ENCODE measurements around the gene ESM1. TPM values are rescaled to one million over a fixed set of nuclear protein-coding genes. Genes with fewer than 3 reads are reported as not detected.

The ESM1 gene
- total and polyA plus RNA-seq, 7 donors, result 0.01 to 0.13 (median 0.09) TPM; not detected in 3

- intact Hi-C loops (cut with DNase I), result no loop called here
- H3K4me1 ChIP-seq, result no peaks in the 10 kb centered on the region
- ATAC-seq (no peak), DNase-seq (no peak)
- TF ChIP-seq, protein P1, sequence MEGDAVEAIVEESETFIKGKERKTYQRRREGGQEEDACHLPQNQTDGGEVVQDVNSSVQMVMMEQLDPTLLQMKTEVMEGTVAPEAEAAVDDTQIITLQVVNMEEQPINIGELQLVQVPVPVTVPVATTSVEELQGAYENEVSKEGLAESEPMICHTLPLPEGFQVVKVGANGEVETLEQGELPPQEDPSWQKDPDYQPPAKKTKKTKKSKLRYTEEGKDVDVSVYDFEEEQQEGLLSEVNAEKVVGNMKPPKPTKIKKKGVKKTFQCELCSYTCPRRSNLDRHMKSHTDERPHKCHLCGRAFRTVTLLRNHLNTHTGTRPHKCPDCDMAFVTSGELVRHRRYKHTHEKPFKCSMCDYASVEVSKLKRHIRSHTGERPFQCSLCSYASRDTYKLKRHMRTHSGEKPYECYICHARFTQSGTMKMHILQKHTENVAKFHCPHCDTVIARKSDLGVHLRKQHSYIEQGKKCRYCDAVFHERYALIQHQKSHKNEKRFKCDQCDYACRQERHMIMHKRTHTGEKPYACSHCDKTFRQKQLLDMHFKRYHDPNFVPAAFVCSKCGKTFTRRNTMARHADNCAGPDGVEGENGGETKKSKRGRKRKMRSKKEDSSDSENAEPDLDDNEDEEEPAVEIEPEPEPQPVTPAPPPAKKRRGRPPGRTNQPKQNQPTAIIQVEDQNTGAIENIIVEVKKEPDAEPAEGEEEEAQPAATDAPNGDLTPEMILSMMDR (IDR thresholded peaks at IDR 0.05), result no peak
- no peak overlapping the region for H3K27ac ChIP-seq
- no peaks in the 10 kb centered on the region for H3K9me3 ChIP-seq
- peaks cover 0 to 8% (median 0%) of the 10 kb centered on the region in 3 donors for H3K27me3 ChIP-seq (ENCODE audit: insufficient read depth in 3 of 3, low read length in 2 of 3)
- no peaks in the 10 kb centered on the region for H3K36me3 ChIP-seq (ENCODE audit: insufficient read depth in 1 of 2, low read depth in 1 of 2)
- no peak overlapping the region for H3K4me3 ChIP-seq
- WGBS, 3 donors, result 81 to 89% (median 85%) methylated on average over 2 of the region's 2 CpGs
Observed at GRCh38 chr5:54988817-54989216, 3.4 kb upstream of the ESM1 start.

DNA sequence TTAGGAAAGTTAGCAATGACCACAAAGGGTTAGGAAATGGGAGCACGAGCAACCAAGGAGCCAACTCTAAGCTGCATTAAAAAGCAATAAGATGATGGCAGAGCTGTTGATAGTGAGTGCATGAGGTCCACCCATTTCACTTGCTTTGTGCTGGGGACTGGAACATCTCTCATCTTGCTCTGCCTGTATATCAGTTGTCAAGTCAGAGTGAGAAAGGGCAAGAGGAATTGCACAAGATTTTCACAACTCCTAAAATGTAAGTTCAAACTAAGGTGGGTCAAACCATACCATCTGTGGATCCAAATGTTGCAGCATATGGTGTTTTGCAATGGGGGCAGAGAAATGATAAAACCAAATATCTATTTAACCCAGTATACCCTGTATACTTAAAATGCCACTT is 2.8 kb upstream of the ESM1 start:
- no peak overlapping the region for H3K27ac ChIP-seq
- intact Hi-C loops (cut with DNase I), result no loop called here
- H3K27me3 ChIP-seq (ENCODE audit: insufficient read depth in 3 of 3, low read length in 2 of 3), result peaks cover 0 to 8% (median 0%) of the 10 kb centered on the region in 3 donors
- H3K36me3 ChIP-seq (ENCODE audit: insufficient read depth in 1 of 2, low read depth in 1 of 2), result no peaks in the 10 kb centered on the region
- no peaks in the 10 kb centered on the region for H3K9me3 ChIP-seq
- ATAC-seq (no peak), DNase-seq (no peak)
- TF ChIP-seq, protein P1 (IDR thresholded peaks at IDR 0.05), result no peak
- H3K4me3 ChIP-seq, result no peak overlapping the region
- WGBS, 3 donors, result 81 to 100% (median 90%) methylated on average over 1 of the region's 1 CpG
- H3K4me1 ChIP-seq, result no peaks in the 10 kb centered on the region

DNA sequence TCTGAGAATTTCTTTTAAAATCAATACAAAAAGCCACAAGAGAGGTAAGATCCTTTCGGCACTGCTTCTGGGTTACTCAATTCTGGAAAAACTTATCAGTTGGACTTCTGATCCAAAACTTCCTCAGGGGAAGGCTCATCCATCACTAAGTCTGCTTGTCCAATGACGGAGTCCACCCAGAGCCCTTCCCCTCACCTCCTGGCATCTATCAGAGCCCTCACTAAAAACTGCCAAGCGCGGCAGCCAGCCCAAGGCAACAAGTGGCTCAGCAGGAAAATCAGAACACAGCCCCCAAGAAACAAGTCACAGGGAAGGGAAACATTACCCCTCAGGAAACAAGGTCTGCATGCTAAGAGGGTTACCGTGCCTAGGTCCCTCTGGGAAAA is 869 bp upstream of the ESM1 start:
- TF ChIP-seq, protein P1 (IDR thresholded peaks at IDR 0.05), result no peak
- no peak overlapping the region for H3K27ac ChIP-seq
- H3K36me3 ChIP-seq (ENCODE audit: insufficient read depth in 1 of 2, low read depth in 1 of 2), result no peaks in the 10 kb centered on the region
- WGBS, 3 donors, result 31 to 40% (median 32%) methylated on average over 5 of the region's 5 CpGs
- ATAC-seq (no peak), DNase-seq (no peak)
- H3K4me1 ChIP-seq, result no peaks in the 10 kb centered on the region
- H3K9me3 ChIP-seq, result no peaks in the 10 kb centered on the region
- no peak overlapping the region for H3K4me3 ChIP-seq
- intact Hi-C loops (cut with DNase I), result no loop called here
- H3K27me3 ChIP-seq (ENCODE audit: insufficient read depth in 3 of 3, low read length in 2 of 3), result peaks cover 0 to 8% (median 0%) of the 10 kb centered on the region in 3 donors

GRCh38 chr5:54981928-54982327 is 3.5 kb downstream of the ESM1 start:
- DNase-seq, result no peak
- peaks cover 0 to 6% (median 0%) of the 10 kb centered on the region in 3 donors for H3K27me3 ChIP-seq (ENCODE audit: insufficient read depth in 3 of 3, low read length in 2 of 3)
- H3K27ac ChIP-seq, result no peak overlapping the region
- H3K4me3 ChIP-seq, result no peak overlapping the region
- 71 to 76% (median 74%) methylated on average over 7 of the region's 7 CpGs for WGBS, 3 donors
- TF ChIP-seq, protein P1 (IDR thresholded peaks at IDR 0.05), result no peak
- H3K36me3 ChIP-seq (ENCODE audit: insufficient read depth in 1 of 2, low read depth in 1 of 2), result no peaks in the 10 kb centered on the region
- no peaks in the 10 kb centered on the region for H3K9me3 ChIP-seq
- intact Hi-C loops (cut with DNase I), result no loop called here
- H3K4me1 ChIP-seq, result no peaks in the 10 kb centered on the region
- no peak for ATAC-seq

DNA sequence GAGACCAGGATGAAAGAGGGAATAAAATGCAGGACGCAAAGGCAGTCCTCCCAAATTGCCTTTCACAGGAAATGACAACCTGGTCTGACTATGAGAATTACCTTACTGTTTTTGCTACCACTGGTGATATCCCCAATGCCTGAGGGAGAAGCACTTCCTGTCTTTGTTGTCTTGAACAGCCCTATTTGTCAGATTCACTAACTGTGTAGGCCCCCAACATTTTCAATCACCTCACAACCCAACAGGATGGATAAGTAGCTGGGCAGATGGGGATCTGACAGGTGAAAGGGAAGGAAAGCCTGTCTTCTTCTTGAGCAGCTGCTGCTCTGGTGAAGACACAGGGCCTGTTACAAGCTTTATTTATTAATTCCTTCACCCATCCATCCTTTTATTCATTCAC is 9.7 kb downstream of the ESM1 start:
- WGBS, 3 donors, result 65 to 88% (median 74%) methylated on average over 1 of the region's 1 CpG
- no peak overlapping the region for H3K27ac ChIP-seq
- ATAC-seq, result no peak
- TF ChIP-seq, protein P1 (IDR thresholded peaks at IDR 0.05), result no peak
- no peak for DNase-seq
- no peak overlapping the region for H3K4me3 ChIP-seq
- no peaks in the 10 kb centered on the region for H3K27me3 ChIP-seq (ENCODE audit: insufficient read depth in 3 of 3, low read length in 2 of 3)
- intact Hi-C loops (cut with DNase I), result no loop called here
- H3K36me3 ChIP-seq (ENCODE audit: insufficient read depth in 1 of 2, low read depth in 1 of 2), result no peaks in the 10 kb centered on the region
- no peaks in the 10 kb centered on the region for H3K9me3 ChIP-seq
- H3K4me1 ChIP-seq, result no peaks in the 10 kb centered on the region
